ENCODE measurements around the gene ST8SIA2.

ST8SIA2 gene

GRCh38 chr15:92492551-92493115 lies 99.0 kb downstream of the ST8SIA2 start:
- DNase-seq (ENCODE audit: low read depth in 2 of 2) = no peak

- no peak for DNase-seq (ENCODE audit: low read depth in 2 of 2)
Observed at GRCh38 chr15:92494806-92495336, 101.2 kb downstream of the ST8SIA2 start.

- DNase-seq (ENCODE audit: low read depth in 2 of 2) = no peak
Observed at GRCh38 chr15:92495446-92495845, 101.8 kb downstream of the ST8SIA2 start.

- DNase-seq (ENCODE audit: low read depth in 2 of 2) = no peak
Observed at GRCh38 chr15:92499731-92500530, 106.2 kb downstream of the ST8SIA2 start.

- DNase-seq (ENCODE audit: low read depth in 2 of 2) = no peak
Observed at GRCh38 chr15:92502336-92502735, 108.7 kb downstream of the ST8SIA2 start.

GRCh38 chr15:92502930-92503857 lies 109.5 kb downstream of the ST8SIA2 start:
- DNase-seq (ENCODE audit: low read depth in 2 of 2) = no peak

GRCh38 chr15:92503889-92504288 lies 110.2 kb downstream of the ST8SIA2 start:
- no peak for DNase-seq (ENCODE audit: low read depth in 2 of 2)

- DNase-seq (ENCODE audit: low read depth in 2 of 2) = no peak
Observed at GRCh38 chr15:92505611-92506010, 111.9 kb downstream of the ST8SIA2 start.

GRCh38 chr15:92506506-92506905 lies 112.8 kb downstream of the ST8SIA2 start:
- no peak for DNase-seq (ENCODE audit: low read depth in 2 of 2)

GRCh38 chr15:92510163-92510882 lies 116.6 kb downstream of the ST8SIA2 start:
- DNase-seq (ENCODE audit: low read depth in 2 of 2) = no peak
